ENCODE data around the gene POU2F3.

The POU2F3 gene

GRCh38 chr11:120316880-120317688, 77.1 kb downstream of the POU2F3 start:
- no peak for DNase-seq (ENCODE audit: low read depth)

GRCh38 chr11:120317689-120318480, 77.9 kb downstream of the POU2F3 start:
- no peak for DNase-seq (ENCODE audit: low read depth)

- DNase-seq (ENCODE audit: low read depth): no peak
Observed at GRCh38 chr11:120318906-120319305, 79.0 kb downstream of the POU2F3 start.

- peak; percentile 78 for DNase-seq (ENCODE audit: low read depth)
Observed at GRCh38 chr11:120324932-120325810, 85.2 kb downstream of the POU2F3 start, which contains the start of gene TLCD5. Gene TLCD5 (plus strand): TSS chr11:120325299. CDS start chr11:120327442, 2,143 bp downstream.

GRCh38 chr11:120326228-120326627, 86.3 kb downstream of the POU2F3 start:
- peak; percentile 95 for DNase-seq (ENCODE audit: low read depth)

GRCh38 chr11:120326845-120327281, 86.9 kb downstream of the POU2F3 start:
- DNase-seq (ENCODE audit: low read depth): peak; percentile 81

- no peak for DNase-seq (ENCODE audit: low read depth)
Observed at GRCh38 chr11:120327311-120327710, 87.4 kb downstream of the POU2F3 start.

GRCh38 chr11:120329556-120329955, 89.6 kb downstream of the POU2F3 start:
- DNase-seq (ENCODE audit: low read depth): peak; percentile 59

GRCh38 chr11:120330045-120330444, 90.1 kb downstream of the POU2F3 start:
- no peak for DNase-seq (ENCODE audit: low read depth)

- peak; percentile 85 for DNase-seq (ENCODE audit: low read depth)
Observed at GRCh38 chr11:120331301-120331996, 91.5 kb downstream of the POU2F3 start.

- DNase-seq (ENCODE audit: low read depth): no peak
Observed at GRCh38 chr11:120332822-120333716, 93.1 kb downstream of the POU2F3 start.

- DNase-seq (ENCODE audit: low read depth): no peak
Observed at GRCh38 chr11:120333801-120334200, 93.9 kb downstream of the POU2F3 start.

GRCh38 chr11:120334332-120334731, 94.4 kb downstream of the POU2F3 start:
- DNase-seq (ENCODE audit: low read depth): no peak

- DNase-seq (ENCODE audit: low read depth): peak; percentile 92
Observed at GRCh38 chr11:120334894-120335462, 95.0 kb downstream of the POU2F3 start.

- DNase-seq (ENCODE audit: low read depth): peak; percentile 30
Observed at GRCh38 chr11:120335556-120335907, 95.6 kb downstream of the POU2F3 start.

- peak; percentile 99 for DNase-seq (ENCODE audit: low read depth)
Observed at GRCh38 chr11:120335908-120336640, 96.1 kb downstream of the POU2F3 start, which contains the start of gene ARHGEF12. Gene ARHGEF12 (plus strand): TSS chr11:120336413. CDS start chr11:120337244, 831 bp downstream.

- peak; percentile 26 for DNase-seq (ENCODE audit: low read depth)
Observed at GRCh38 chr11:120336641-120337354, 96.9 kb downstream of the POU2F3 start.

GRCh38 chr11:120337355-120338106, 97.6 kb downstream of the POU2F3 start:
- DNase-seq (ENCODE audit: low read depth): peak; percentile 30

Measured in iris pigment epithelial cell (primary cell).